ENCODE results near the gene BDP1.
"Not testable (repeated sequence)": the region's sequence is repeated elsewhere in the genome, so short reads cannot be mapped to it uniquely, and the experiment has no call there.

BDP1 gene

GRCh38 chr5:71455427-71456361 is at the start of gene BDP1:
TSS of gene BDP1 (plus strand) at chr5:71455651. CDS start at chr5:71455878, 227 bp downstream.
- peak; percentile 76 for DNase-seq (ENCODE audit: low read depth in 2 of 2)

- DNase-seq (ENCODE audit: low read depth in 2 of 2) = not testable (repeated sequence)
Observed at GRCh38 chr5:71410088-71410487, 45.4 kb upstream of the BDP1 start.

- not testable (repeated sequence) for DNase-seq (ENCODE audit: low read depth in 2 of 2)
Observed at GRCh38 chr5:71415626-71416025, 39.8 kb upstream of the BDP1 start.

- not testable (repeated sequence) for DNase-seq (ENCODE audit: low read depth in 2 of 2)
Observed at GRCh38 chr5:71418026-71418425, 37.4 kb upstream of the BDP1 start.

GRCh38 chr5:71421278-71421677 is 34.2 kb upstream of the BDP1 start:
- DNase-seq (ENCODE audit: low read depth in 2 of 2) = not testable (repeated sequence)

- not testable (repeated sequence) for DNase-seq (ENCODE audit: low read depth in 2 of 2)
Observed at GRCh38 chr5:71423896-71424295, 31.6 kb upstream of the BDP1 start.

- not testable (repeated sequence) for DNase-seq (ENCODE audit: low read depth in 2 of 2)
Observed at GRCh38 chr5:71426686-71427474, 28.6 kb upstream of the BDP1 start.

- not testable (repeated sequence) for DNase-seq (ENCODE audit: low read depth in 2 of 2)
Observed at GRCh38 chr5:71432410-71432809, 23.0 kb upstream of the BDP1 start.

GRCh38 chr5:71434825-71435224 is 20.6 kb upstream of the BDP1 start:
- DNase-seq (ENCODE audit: low read depth in 2 of 2) = not testable (repeated sequence)

- DNase-seq (ENCODE audit: low read depth in 2 of 2) = not testable (repeated sequence)
Observed at GRCh38 chr5:71441564-71441963, 13.9 kb upstream of the BDP1 start.

- not testable (repeated sequence) for DNase-seq (ENCODE audit: low read depth in 2 of 2)
Observed at GRCh38 chr5:71443891-71444290, 11.6 kb upstream of the BDP1 start.

- not testable (repeated sequence) for DNase-seq (ENCODE audit: low read depth in 2 of 2)
Observed at GRCh38 chr5:71445015-71445414, 10.4 kb upstream of the BDP1 start.

- not testable (repeated sequence) for DNase-seq (ENCODE audit: low read depth in 2 of 2)
Observed at GRCh38 chr5:71445523-71446152, 9.8 kb upstream of the BDP1 start.

GRCh38 chr5:71446540-71447216 is 8.8 kb upstream of the BDP1 start:
- DNase-seq (ENCODE audit: low read depth in 2 of 2) = not testable (repeated sequence)

- DNase-seq (ENCODE audit: low read depth in 2 of 2) = not testable (repeated sequence)
Observed at GRCh38 chr5:71447218-71447808, 8.1 kb upstream of the BDP1 start.

GRCh38 chr5:71452876-71453275 is 2.6 kb upstream of the BDP1 start:
- DNase-seq (ENCODE audit: low read depth in 2 of 2) = no peak

- no peak for DNase-seq (ENCODE audit: low read depth in 2 of 2)
Observed at GRCh38 chr5:71454913-71455312, 538 bp upstream of the BDP1 start.

- DNase-seq (ENCODE audit: low read depth in 2 of 2) = no peak
Observed at GRCh38 chr5:71456362-71456743, 902 bp downstream of the BDP1 start.

GRCh38 chr5:71457106-71457505 is 1.7 kb downstream of the BDP1 start:
- no peak for DNase-seq (ENCODE audit: low read depth in 2 of 2)

- no peak for DNase-seq (ENCODE audit: low read depth in 2 of 2)
Observed at GRCh38 chr5:71460693-71461092, 5.2 kb downstream of the BDP1 start.

- DNase-seq (ENCODE audit: low read depth in 2 of 2) = no peak
Observed at GRCh38 chr5:71461360-71461759, 5.9 kb downstream of the BDP1 start.

Data from fibroblast of skin of left biceps (primary cell).